Mammary epithelial cell (primary cell): ENCODE results near the gene KIF15.
"Not testable (repeated sequence)": the region's sequence is repeated elsewhere in the genome, so short reads cannot be mapped to it uniquely, and the experiment has no call there.

Experiments
- CTCF ChIP-seq, 2 donors: IDR thresholded peaks in 1 of 2; conservative IDR thresholded peaks in 1 of 2; 2 replicates each; pipeline ENCODE4 v1.5.1; 2011 to 2012; ENCODE audit warnings: inconsistent platforms in 2 of 2, low read length in 2 of 2, mild to moderate bottlenecking in 2 of 2, control low read depth in 1 of 2, low read depth in 1 of 2; ENCODE audit not compliant: insufficient read depth in 1 of 2; ENCODE audit errors: extremely low read depth in 1 of 2
- EZH2 ChIP-seq: IDR thresholded peaks from 2 replicates; pipeline ENCODE4 v1.6.1; 2012; ENCODE audit warnings: low read length, inconsistent platforms, borderline replicate concordance

- TF ChIP-seq CTCF (conservative IDR thresholded peaks at IDR 0.05 in 1 of 2, IDR thresholded peaks at IDR 0.05 in 1 of 2; ENCODE audit: extremely low read depth in 1 of 2, insufficient read depth in 1 of 2, low read depth in 1 of 2, low read length in 2 of 2); EZH2: not testable (repeated sequence)
Measured at GRCh38 chr3:44816334-44816733, 54.7 kb downstream of the KIF15 start.
